HS-27A (cell line): ENCODE measurements around the gene LPGAT1.
"Not testable (repeated sequence)": the region's sequence is repeated elsewhere in the genome, so short reads cannot be mapped to it uniquely, and the experiment has no call there.

Source experiments
- DNase-seq: peaks from one replicate; pipeline ENCODE4 v3.0.0-alpha.2; 2012; ENCODE audit warnings: low read depth, missing footprints

The LPGAT1 gene

DNA sequence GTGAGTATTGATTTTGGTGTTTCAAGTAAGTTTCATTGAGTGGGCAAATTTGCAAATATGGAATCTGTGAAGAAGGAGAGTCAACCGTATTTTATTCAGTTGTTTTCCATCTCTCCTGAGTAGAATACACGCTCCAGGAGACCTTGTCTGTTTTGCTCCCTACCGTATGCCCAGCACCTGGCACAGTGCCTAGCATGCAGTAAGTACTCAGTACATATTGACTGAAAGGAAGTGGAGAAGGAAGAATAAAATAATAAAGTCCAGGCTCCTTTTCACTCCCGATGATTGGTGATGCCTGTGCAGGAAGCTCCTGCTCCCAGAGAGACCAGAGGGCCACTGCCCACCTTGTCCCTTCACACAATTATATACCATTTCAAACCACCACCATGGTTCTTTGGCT is 95.8 kb downstream of the LPGAT1 start:
- DNase-seq: no peak

DNA sequence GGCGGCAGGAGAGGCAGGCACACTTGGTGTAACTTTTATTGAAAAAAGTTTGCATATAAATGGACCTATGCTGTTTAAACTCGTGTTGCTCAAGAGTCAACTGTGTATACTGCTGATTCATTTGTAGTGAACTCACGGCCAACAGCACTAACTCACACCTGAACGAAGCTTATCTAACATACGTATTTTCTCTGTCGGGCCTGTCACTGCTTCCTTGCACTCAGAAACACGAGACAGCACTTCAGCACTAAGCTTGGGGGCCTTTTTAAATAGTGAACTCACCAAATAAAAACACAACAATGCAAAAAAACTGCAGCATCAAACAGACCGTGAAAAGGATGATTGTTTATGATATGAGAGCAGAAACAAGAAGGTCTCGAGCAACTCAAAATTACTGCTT is 96.2 kb downstream of the LPGAT1 start:
- DNase-seq: no peak

DNA sequence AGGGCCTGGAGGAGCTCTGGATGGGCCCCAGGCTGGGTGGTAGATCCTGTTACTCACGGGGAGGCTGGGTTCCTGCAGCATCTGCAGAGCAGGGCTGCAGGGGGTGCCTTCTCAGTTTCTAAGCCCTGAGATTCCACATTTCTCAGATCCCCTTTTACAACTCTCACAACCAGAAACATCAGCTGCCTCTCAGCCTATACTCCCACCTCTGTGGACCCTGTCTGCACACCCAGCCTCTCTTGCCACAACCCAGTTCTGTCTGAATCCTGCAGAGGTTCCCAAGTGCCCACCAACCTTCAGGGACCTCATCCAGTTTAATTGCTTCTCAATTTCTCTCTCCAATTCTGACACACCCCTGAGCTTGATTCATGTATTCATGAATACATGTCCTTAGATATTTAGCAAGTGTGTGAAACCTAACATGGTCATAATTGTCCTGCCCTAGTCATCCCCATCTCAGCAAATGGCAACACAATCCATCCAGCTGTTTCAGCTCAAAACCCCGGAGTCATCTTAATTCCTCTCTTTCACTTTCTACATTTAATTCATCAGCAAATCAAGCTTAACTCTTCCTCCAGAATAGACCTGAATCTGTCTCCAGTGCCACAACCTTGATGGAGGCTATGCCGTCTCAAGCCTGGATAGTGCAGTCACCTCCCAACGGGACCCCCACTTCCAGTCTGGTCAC is 98.1 kb downstream of the LPGAT1 start:
- DNase-seq: no peak

DNA sequence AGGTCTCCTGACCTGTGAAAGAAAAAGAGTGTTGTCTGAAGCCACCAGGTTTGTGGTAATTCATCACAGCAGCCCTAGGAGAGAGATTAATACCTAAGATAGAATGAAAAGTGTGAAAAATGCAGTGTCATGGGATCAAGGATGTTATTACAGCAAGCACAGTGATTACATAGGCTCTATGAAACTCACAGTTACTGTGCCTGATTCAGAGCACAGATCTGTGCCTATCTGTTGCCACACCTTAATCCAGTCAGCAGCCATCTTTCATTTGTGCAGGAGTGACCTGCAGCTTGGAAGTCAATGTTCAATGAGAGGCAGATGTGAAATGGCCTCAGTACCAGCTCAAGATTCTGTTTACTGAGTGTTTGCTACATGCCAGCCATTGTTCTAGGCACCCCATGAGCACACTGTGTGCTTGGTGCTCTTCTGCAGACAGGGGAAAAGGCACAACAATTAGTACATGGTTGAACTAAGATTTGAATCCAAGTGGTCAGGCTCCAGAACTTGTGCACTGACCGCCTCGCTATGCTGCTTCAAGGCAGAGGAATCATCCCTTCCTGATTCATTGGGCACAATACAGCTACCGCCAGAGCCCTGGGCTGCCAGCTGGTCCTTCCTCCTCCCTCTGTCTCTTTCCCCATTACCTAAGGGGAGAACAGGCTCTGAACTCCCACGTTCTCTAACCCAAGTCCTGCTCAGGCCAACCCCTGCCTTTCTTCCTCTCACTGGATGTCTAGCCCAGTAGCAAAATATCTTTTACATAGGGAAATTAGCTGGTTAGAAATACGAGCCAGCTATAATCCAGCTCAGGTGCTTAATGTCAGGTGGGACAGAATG is 98.9 kb downstream of the LPGAT1 start:
- DNase-seq: no peak

DNA sequence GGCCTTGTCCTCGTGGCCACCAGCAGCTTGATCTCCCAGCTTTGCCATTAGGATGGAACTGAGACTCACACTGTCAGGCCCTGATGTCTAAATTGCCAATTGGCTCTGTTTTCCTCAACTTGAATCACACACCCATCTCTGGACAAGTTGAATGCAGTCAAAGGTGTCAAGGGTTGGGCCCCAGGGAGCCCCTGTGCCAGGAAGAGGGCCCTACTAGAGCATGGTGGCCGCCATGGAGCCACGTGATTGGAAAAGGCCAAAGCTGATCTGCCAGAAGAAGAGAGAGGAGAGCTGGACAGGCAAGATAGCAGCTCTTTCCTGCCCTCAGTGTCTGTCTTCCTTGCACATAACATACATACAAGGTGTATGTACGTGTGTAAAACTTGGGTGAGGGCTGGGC is 100.2 kb downstream of the LPGAT1 start:
- DNase-seq: no peak

DNA sequence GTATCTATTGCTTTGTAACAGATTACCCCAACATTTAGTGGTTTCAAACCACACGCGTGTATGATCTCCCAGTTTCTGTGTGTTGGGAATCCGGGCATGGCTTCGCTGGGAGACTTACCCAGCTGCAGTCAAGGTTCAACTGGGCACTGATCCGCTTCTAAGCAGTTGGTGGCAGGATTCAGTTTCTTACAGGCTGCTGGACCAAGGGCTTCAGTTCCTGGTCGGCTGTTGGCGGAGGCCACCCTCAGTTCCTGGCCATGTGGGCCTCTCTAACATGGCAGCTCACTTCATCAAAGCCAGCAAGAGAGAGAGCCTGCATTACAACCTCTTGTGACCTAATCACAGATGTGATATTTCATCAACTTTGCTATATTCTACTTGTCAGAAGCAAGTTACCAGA is 101.3 kb downstream of the LPGAT1 start:
- no peak for DNase-seq

DNA sequence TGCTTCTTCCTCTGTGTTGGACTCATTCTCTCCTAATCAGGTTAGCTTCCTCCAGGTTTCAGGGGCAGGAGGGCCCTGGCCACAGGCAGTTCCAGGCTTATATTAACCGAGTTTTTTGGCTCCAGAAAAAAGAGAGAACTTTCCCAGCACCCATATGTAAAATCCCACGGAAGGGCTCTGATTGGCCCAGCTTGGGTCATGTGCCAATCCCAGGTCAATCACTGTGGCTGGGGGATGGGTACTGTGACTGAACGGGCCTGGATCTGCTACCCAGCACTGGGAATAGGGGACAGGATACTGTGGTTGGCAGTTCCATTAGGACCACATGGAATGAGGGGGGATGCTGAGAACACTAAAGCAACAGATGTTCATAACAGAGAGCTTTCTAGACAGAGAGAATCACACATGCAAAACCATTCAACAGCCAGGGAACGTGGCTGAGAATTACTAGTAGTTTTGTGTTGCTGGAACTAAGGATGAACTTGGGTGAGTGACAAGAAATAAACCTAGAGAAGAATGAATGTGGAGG is 104.0 kb downstream of the LPGAT1 start:
- no peak for DNase-seq

DNA sequence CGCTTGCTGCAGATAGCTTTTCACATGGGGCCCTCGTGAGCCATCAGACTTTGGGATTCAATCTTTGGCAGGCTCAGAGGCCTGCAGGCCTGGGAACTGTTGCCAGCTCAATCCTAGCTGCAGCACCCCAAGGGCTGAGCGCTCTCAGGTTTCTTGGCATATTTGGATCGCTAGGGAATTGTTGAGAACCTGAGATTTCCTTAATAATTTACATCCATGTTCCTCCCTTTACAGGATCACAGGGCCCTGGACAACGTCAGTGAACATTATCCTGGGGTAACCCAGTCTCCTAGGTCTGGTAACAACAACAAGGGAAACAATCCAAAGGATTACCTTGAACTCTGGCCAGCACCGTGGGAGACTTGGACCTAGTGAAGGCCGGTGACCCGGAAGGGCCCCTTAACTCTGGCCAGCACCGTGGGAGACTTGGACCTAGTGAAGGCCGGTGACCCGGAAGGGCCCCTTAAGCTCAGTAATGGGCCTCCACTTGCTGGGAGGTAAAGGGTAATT is 105.8 kb downstream of the LPGAT1 start:
- DNase-seq: no peak

DNA sequence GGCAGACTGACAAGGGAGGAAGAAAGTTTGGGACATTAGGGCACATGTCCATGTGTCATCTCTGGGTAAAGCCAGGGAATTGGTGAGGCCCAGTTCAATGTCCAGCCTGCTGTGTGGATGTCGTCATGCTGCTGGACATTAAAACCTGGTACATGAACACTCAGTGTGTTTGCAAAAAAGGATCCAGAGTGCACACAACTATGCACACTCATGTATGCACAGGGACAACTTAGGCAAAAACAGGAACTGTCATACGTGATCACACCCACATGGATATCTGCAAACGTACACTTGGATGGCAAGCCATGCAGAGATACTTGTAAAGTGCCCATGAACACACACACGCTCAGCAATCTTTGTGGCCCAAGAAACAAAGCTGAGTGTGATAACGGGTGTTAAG is 107.3 kb downstream of the LPGAT1 start:
- no peak for DNase-seq

DNA sequence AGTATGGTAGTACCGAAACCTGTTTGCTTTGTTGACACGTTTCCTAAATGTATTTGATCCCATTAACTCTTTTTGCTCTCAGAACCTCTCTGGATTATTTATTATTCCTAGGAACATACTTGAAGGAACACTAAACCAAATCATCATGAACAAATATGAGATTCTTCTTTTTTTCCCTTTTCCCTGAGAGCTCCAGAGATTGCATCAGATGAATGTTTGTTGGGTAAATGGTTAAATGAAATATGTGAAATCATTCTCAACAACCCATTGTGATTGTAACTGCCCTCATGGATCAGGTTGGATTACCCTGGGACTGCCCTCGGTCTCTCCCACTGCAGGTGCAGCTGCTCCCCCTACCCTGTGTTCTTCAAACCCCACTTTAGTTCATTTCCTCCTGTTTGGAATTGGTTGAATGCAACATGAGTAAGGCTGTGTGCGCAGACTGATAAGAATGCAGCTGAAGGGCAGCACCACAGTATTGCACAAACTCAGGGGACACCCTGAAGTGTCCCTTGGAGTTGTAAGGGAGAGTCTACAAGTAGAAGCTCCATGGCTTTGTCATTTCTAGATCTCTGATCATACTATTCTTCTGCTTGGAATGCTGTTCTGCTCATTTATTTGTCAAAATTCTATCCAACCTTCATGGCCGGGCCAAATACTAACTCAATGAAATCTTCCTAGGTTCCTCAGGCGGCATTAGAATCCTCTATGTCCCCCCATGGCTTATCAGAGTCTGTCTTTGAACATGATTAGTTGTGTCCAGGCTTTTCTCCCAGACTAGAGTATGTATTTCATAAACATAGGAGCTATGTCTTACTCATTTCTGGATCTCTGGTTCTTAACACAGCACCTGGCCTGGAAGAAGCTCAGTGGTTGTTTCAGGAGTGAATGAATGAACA is 108.0 kb downstream of the LPGAT1 start:
- DNase-seq: no peak

DNA sequence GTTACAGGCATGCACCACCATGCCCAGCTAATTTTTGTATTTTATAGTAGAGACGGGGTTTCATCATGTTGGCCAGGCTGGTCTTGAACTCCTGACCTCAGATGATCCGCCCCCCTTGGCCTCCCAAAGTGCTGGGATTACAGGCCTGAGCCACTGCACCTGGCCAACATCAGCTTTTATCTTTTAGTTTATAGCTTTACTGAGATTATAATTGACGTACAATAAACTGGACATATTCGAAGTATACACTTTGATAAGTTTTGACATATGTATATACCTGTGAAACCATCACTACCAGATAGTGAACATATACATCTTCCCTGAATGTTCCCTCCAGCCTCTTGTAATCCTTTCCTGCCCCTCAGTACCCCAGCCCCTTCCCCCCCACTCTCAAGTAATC is 114.0 kb downstream of the LPGAT1 start:
- not testable (repeated sequence) for DNase-seq

DNA sequence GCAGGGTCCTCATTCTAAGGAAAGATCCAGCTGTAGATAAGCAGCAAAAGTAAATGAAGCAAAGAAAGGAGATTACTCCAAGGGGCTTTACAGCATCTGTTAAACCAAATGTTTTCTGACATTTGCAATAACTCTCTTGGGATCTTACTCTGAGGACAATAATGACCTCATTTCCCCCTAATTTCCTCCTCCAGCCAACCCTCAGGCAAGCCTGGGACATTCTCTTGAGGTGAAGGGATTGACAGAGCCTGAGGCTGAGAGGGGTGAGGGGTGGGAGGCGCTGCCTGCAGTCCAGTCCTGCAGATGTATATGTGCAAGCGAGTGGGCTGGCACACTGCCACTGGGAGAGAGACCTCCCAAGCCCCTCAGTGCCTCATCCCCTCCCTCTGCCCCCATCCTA is 114.6 kb downstream of the LPGAT1 start:
- DNase-seq: no peak

DNA sequence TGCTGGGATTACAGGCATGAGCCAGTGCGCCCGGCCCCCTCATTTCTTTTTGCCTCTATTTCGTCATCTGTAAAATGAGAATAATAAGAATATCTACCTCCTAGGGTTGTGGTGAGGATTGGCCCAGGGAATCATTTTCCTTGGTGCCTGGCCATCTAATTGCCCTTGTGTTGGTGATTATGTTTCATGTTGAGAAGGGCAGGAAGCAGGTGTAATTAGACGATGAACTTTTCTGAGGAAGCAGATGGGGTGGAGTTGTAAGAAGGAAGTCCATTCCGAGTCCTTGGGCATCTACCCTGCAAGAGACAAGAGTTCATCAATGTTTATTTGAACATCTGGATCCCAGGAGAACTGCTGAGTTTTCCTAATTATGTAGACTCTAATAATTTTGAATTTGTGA is 116.4 kb downstream of the LPGAT1 start:
- DNase-seq: no peak

DNA sequence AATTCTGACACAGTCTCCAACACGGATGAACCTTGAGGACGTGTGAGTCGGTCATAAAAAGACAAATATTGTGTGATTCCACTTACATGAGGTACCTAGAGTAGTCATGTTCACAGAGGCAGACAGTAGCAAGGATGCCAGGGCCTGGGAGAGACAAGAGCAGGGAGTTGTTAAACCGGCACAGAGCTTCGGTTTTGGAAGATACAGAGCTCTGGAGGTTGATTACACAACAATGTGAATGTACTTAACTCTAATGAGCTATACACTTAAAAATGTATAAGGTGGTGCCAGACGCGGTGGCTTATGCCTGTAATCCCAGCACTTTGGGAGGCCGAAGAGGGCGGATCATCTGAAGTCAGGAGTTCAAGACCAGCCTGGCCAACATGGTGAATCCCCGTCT is 117.3 kb downstream of the LPGAT1 start:
- DNase-seq: no peak

DNA sequence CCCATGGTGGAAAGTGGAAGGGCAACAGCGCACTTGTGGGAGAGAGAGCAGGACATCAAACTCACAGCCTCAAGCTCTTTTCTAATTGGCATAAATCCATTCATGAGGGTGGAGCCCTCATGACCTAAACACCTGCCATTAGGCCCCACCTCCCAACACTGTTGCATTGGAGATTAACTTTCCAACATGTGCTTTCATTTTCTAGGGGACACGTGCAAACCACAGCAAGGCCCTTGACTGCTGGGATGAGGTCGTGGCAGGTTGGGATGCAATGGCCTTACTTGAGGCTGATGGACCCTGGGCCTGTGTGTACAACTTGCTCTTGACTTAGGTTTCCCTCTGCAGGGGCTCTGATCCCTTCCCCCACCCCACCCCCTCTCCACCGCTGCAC is 119.3 kb downstream of the LPGAT1 start:
- no peak for DNase-seq

DNA sequence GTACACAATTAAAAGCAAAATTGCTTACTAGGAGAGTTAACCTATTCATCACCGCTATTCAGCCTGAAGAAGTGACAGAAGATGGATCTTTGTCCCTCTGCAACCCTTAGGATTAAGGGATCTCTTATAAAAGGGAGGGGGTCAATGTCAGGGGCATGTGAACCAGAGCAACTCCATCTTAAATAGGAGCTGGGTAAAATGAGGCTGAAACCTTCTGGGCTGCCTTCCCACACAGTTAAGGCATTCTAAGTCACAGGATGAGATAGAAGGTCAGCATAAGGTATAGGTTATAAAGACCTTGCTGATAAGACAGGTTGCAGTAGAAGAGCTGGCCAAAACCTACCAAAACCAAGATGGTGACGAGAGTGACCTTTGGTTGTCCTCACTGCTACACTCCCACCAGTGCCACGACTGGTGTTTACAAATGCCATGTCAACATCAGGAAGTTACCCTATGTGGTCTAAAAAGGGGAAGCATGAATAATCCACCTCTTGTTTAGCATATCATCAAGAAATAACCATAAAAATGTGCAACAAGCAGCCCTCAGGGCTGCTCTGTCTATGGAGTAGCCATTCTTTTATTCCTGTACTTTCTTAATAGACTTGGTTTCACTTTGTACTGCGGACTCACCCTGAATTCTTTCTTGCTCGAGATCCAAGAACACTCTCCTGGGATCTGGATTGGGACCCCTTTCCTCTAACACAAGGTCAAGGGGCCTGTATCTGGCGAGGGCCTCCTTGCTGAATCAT is 119.8 kb downstream of the LPGAT1 start:
- no peak for DNase-seq

DNA sequence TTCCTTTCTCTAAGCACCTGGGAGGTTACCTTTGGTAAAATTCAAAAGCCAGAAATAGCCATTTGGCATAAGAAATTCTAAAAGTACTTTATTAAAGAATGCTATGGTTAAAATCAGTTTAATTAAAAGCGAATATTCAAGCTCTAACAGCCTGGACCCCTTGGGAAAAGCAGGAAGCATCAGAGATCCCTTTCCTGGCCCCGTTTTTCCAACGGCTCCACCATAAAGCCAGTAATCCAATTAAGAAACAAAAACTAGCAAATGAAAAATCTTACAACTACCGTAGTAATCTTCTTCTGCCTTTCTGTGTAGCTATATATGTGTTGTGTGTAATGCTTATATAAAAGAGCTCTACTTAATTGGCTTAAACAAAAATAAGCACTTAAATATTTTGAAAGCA is 121.6 kb downstream of the LPGAT1 start:
- no peak for DNase-seq

DNA sequence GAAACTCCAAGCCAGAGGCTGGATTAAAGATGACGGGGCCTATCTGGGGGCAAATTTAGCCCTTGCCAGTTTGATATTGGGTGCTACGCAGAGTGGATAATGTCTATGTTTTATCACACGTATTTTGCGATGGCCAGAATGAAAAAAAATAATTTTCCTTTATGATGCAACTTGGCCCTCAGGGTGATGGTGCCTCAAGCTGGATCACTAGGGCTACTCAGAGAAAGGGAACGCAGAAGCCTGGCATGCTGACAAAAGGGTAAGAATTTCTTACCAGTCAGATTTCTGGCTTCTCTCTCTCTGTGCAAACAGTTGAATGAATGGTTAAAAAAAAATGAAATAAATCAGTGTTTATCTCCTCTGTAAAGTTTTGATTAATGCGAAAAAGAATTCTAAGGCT is 122.6 kb downstream of the LPGAT1 start:
- no peak for DNase-seq

DNA sequence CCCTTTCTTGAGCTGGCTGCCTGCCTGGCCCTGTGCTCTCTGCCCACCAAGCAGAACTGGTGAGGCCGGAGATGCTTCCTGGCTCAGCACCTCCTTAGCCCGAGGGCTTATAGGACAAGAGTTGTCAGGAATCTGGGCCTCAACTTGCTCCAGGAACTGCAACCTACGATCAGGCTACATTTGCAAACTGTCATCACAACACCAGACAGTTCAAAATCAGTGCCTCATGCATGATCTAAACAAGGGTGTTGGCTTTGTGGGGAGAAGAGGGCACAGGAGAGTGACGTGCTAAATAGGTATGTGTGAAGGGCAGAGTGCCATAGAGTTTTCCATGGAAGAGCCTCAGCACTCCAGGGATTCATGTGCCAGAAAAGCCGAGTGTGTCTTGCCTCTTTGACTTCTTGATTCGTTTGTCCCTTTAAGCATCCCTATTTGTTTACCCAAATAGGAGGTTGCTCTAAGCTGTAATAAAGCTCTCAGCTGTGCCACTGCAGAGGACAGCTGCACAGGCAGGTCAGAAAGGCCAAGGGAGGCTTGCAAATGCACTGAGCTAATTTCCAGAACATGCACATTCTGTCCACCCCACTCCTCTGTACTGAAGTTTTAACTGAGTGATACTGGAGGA is 125.0 kb downstream of the LPGAT1 start:
- no peak for DNase-seq

DNA sequence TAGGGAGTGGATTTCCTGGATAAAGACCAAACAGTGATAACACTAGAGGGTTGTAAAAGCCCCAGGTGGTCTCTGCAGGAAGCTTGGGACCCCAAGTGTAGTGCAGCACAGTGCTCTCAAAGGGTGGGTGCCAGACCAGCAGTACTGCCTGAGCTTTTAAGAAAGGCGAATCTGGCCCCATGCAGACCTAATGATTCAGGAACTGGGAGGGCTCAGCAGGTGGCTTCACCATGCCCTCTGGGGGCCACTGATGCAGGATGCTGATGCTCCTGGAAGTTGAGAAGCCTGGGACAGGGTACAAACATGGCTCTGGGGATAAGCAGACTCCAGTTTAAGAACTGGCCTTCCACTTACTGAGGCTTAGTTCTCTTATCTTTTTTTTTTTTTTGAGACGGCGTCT is 126.0 kb downstream of the LPGAT1 start:
- DNase-seq: no peak
